GM12878 (cell line): ENCODE measurements around the gene NEK7. TPM values are rescaled to one million over a fixed set of nuclear protein-coding genes. Genes with fewer than 3 reads are reported as not detected.

Experiments used
- ATAC-seq: fragments of 200-7000 bp; cut with Tn5 transposase; 3 replicates; pipeline ENCODE4 v1.9.1; 2020; ENCODE audit warnings: mild to moderate bottlenecking, moderate library complexity
- BruUV-seq: library from RNA; stranded (reverse); fragments of 400-500 nt; replicated peaks from 2 replicates; lab custom pipeline; 2021; lab: Mats Ljungman, UMichigan
- CTCF ChIA-PET: fragments of 300-600 bp; sonication (Branson Sonifier 250); formaldehyde crosslinking; extraction: SDS; loops from one replicate; lab custom pipeline; 2021; ENCODE audit warnings: inconsistent platforms; lab: Yijun Ruan, JAX
- POLR2A ChIA-PET: fragments of 350-600 bp; formaldehyde crosslinking; extraction: SDS; loops from one replicate; lab custom pipeline; 2021; ENCODE audit warnings: inconsistent platforms; lab: Charles Lee
- RAD21 ChIA-PET: fragments of 300-600 bp; sonication (Branson Sonifier 250); formaldehyde crosslinking; loops from one replicate; lab custom pipeline; 2023; ENCODE audit warnings: antibody characterized with exemption; ENCODE audit not compliant: unreplicated experiment; lab: Charles Lee
- SMC1A ChIA-PET: fragments of 300-600 bp; sonication (Branson Sonifier 250); formaldehyde crosslinking; loops from one replicate; lab custom pipeline; 2023; ENCODE audit not compliant: unreplicated experiment, uncharacterized antibody; lab: Charles Lee
- DNase-seq: peaks from one replicate; pipeline ENCODE4 v3.0.0-alpha.2; 2011; ENCODE audit warnings: low read depth, low spot score
- FAIRE-seq: peaks from 3 replicates; lab custom pipeline; 2011; peaks lifted over from hg19 to GRCh38; lab: Jason Lieb, UNC
- H2AFZ ChIP-seq: 2 replicates; pipeline ENCODE4 v1.6.0; 2011; ENCODE audit warnings: low read depth, low read length, control low read depth; ENCODE audit not compliant: control insufficient read depth
- H3K27ac ChIP-seq: 2 replicates; pipeline ENCODE4 v1.5.1; 2011; ENCODE audit warnings: control low read depth; ENCODE audit not compliant: control insufficient read depth, insufficient read depth
- H3K27me3 ChIP-seq, 2 experiments: replicated peaks in 1 of 2; 2 replicates each; pipeline versions ENCODE4 v1.6.0 to v1.6.1; 2011; ENCODE audit warnings: low read length in 1 of 2; ENCODE audit not compliant: control insufficient read depth in 2 of 2, insufficient read depth in 2 of 2
- H3K36me3 ChIP-seq, 2 experiments: 2 replicates each; pipeline ENCODE4 v1.5.1; 2011; ENCODE audit warnings: low read length in 1 of 2; ENCODE audit not compliant: control insufficient read depth in 2 of 2, insufficient read depth in 2 of 2
- H3K4me1 ChIP-seq: 2 replicates; pipeline ENCODE4 v1.6.1; 2011; ENCODE audit warnings: mild to moderate bottlenecking, low read length, moderate library complexity, mixed read lengths; ENCODE audit not compliant: control insufficient read depth, insufficient read depth
- H3K4me2 ChIP-seq: 2 replicates; pipeline ENCODE4 v1.6.0; 2011; ENCODE audit warnings: control low read depth; ENCODE audit not compliant: control insufficient read depth, insufficient read depth
- H3K4me3 ChIP-seq: fragments of 200-600 bp; sonication (generic); 2 replicates; pipeline ENCODE4 v1.5.1; 2016
- H3K79me2 ChIP-seq: 2 replicates; pipeline ENCODE4 v1.6.0; 2011; ENCODE audit warnings: low read length; ENCODE audit not compliant: control insufficient read depth, insufficient read depth
- H3K9ac ChIP-seq: 2 replicates; pipeline ENCODE4 v1.8.0; 2011; ENCODE audit warnings: low read length, control low read depth, mixed read lengths; ENCODE audit not compliant: control insufficient read depth, insufficient read depth
- H3K9me3 ChIP-seq: replicated peaks from 3 replicates; pipeline ENCODE4 v1.5.1; 2011; ENCODE audit warnings: mild to moderate bottlenecking, low read length; ENCODE audit not compliant: control insufficient read depth, insufficient read depth
- H4K20me1 ChIP-seq: 2 replicates; pipeline ENCODE4 v1.6.0; 2011; ENCODE audit not compliant: control insufficient read depth, insufficient read depth
- BACH1 ChIP-seq: fragments of 450-650 bp; IDR thresholded peaks from 2 replicates; pipeline ENCODE4 v1.6.1; 2017; ENCODE audit warnings: mild to moderate bottlenecking, borderline replicate concordance
- E2F8 ChIP-seq: fragments of 450-650 bp; IDR thresholded peaks from 2 replicates; pipeline ENCODE4 v1.6.1; 2018; ENCODE audit warnings: mild to moderate bottlenecking, low read depth, moderate library complexity; ENCODE audit not compliant: partially characterized antibody
- EGR1 ChIP-seq, 2 experiments: IDR thresholded peaks; 1 replicate in 1 of 2; 2 replicates in 1 of 2; pipeline ENCODE4 v1.6.1; 2011 to 2012; ENCODE audit warnings: low read depth in 2 of 2, low read length in 2 of 2, borderline replicate concordance in 1 of 2, mild to moderate bottlenecking in 1 of 2, moderate library complexity in 1 of 2
- GABPA ChIP-seq: IDR thresholded peaks from 2 replicates; pipeline ENCODE4 v1.6.1; 2014; ENCODE audit warnings: antibody characterized with exemption, low read depth, mild to moderate bottlenecking, inconsistent platforms
- KDM1A ChIP-seq: fragments of 200-600 bp; sonication (generic); IDR thresholded peaks from 2 replicates; pipeline ENCODE4 v1.6.1; 2016; ENCODE audit warnings: borderline replicate concordance
- MYC ChIP-seq: IDR thresholded peaks from 2 replicates; pipeline ENCODE4 v1.6.1; 2011; ENCODE audit warnings: mild to moderate bottlenecking, low read length, moderate library complexity, inconsistent platforms; ENCODE audit not compliant: insufficient read depth, insufficient replicate concordance, insufficient read length, severe bottlenecking
- NFYB ChIP-seq: IDR thresholded peaks from 2 replicates; pipeline ENCODE4 v1.6.1; 2011; ENCODE audit warnings: low read depth, mild to moderate bottlenecking, low read length, improper control_type of control experiment, moderate library complexity; ENCODE audit not compliant: insufficient read depth
- NKRF ChIP-seq: fragments of 450-650 bp; conservative IDR thresholded peaks from 2 replicates; pipeline ENCODE4 v1.6.1; 2017; ENCODE audit warnings: mild to moderate bottlenecking, moderate library complexity
- ZBTB4 ChIP-seq: fragments of 450-650 bp; formaldehyde crosslinking; IDR thresholded peaks from 2 replicates; pipeline ENCODE4 v1.4.0; 2022; ENCODE audit warnings: mild to moderate bottlenecking, moderate library complexity
- ZNF24 ChIP-seq: fragments of 450-650 bp; IDR thresholded peaks from 2 replicates; pipeline ENCODE4 v1.6.1; 2017; ENCODE audit warnings: antibody characterized with exemption, mild to moderate bottlenecking
- in situ Hi-C: fragments of 300-500 bp; cut with MboI; formaldehyde crosslinking; loops from 9 replicates; pipeline ENCODE4 v1.14.3; 2018; ENCODE audit warnings: mixed read lengths
- intact Hi-C: fragments of 100-400 bp; cut with micrococcal nuclease; formaldehyde crosslinking; loops from one replicate; pipeline ENCODE4 v1.14.2; 2022; ENCODE audit not compliant: unreplicated experiment
- polyA plus RNA-seq, 11 experiments: library from polyadenylated mRNA; depleted of rRNA in 4 of 11; unstranded in 6 of 11; stranded (reverse) in 5 of 11; fragments of >200 nt; fragmentation: Nextera tagmentation in 4 of 11; fragmentation: Illumina TruSeq in 1 of 11; extraction: Ambion mirVana in 4 of 11; extraction: Trizol in 1 of 11; gene quantifications; 1 replicate in 1 of 11; 2 replicates in 10 of 11; pipeline versions ENCODE4 v1.2.1 to v1.2.3, GENCODE V29; 2011 to 2016; ENCODE audit warnings: inconsistent platforms in 2 of 11, missing spikeins in 2 of 11, low read depth in 1 of 11
- total RNA-seq, 4 experiments: library from RNA; depleted of rRNA in 3 of 4; stranded (reverse); fragments of >200 nt in 3 of 4; fragmentation: Illumina TruSeq in 1 of 4; extraction: Trizol in 1 of 4; gene quantifications; 2 replicates each; pipeline versions ENCODE4 v1.2.1 to v1.2.3, GENCODE V29; 2013 to 2021
- TF ChIP-seq, protein P1 (sequence below): fragments of 450-650 bp; IDR thresholded peaks from 2 replicates; pipeline ENCODE4 v1.6.1; 2017; ENCODE audit warnings: mild to moderate bottlenecking, low read depth, inconsistent platforms; ENCODE audit not compliant: poor library complexity, severe bottlenecking

NEK7 gene
- total and polyA plus RNA-seq, 10 of the 15 experiments (the other 5 are each of a cell fraction or from before 2014, with no cell fraction given) = 9.4 to 77.7 (median 24.0) TPM

DNA sequence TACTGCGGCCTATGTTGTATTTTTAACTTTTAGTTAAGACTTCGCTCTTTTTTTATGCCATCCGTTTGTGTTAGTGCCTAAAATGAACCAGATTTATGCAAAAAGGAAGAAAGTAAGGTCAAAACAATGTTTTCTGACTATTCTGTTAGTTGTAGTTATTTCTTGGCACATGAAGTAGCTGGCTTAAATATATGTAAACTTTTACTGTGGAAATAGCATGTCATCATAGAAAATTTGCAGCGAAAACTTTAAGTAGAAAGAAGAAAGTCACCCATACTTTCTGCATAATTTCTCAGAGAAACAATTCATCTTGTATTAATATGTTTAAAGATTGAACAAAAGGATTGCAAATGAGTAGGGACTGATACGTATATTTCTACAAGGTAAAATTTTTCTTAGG, 106.4 kb downstream of the NEK7 start (continued):
- TF ChIP-seq NKRF = no peak
- no peak for TF ChIP-seq EGR1 (IDR thresholded peaks at IDR 0.05; ENCODE audit: borderline replicate concordance in 1 of 2, low read depth in 2 of 2, low read length in 2 of 2)
- TF ChIP-seq MYC = no peak

DNA sequence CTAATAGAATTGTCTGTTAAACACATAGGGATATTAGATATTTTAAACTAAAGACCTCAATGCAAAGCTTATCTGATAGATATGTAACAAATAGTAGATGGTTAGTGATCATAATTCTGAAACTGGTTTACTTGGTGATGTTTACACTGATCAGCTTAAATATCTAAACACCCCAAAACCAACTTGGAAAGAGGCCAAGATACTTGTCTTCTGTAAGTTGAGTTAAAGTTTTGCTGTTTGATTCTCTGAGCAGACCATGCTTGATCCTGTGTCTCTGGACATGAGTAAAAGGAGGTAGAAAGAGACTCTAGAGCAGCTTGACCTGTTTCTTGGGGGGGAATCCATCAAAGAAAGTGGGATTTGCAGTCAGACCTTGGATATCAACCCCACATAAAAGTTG, 107.5 kb downstream of the NEK7 start:
- no peak overlapping the region for H3K27ac ChIP-seq
- FAIRE-seq (no peak), DNase-seq (no peak), ATAC-seq (no peak)
- ChIA-PET POLR2A (interaction anchor here (1.1 kb wide), 1 partner anchor 10 kb away, joined by 3 read pairs; no protein-coding TSS in a partner anchor), CTCF (interaction anchor here (0.6 to 1.7 kb wide), 5 partner anchors 9 to 87 kb away, joined by 3 to 11 read pairs (median 4); no protein-coding TSS in a partner anchor), RAD21 (interaction anchor here (0.8 to 1.2 kb wide), 3 partner anchors 11 to 110 kb away, joined by 3 to 4 read pairs (median 3); no protein-coding TSS in a partner anchor), SMC1A (interaction anchor here (0.6 to 2.4 kb wide), 9 partner anchors 9 to 95 kb away, joined by 3 to 7 read pairs (median 3); no protein-coding TSS in a partner anchor)
- no peaks in the 10 kb centered on the region for H3K4me1 ChIP-seq
- intact Hi-C loops (no loop called here), in situ Hi-C loops (no loop called here)
- H3K27me3 ChIP-seq = no peaks in the 10 kb centered on the region
- no peaks in the 10 kb centered on the region for H3K9me3 ChIP-seq
- H3K36me3 ChIP-seq = peaks cover 0 to 3% of the 10 kb centered on the region in 2 experiments; a peak in 2 of 4 replicates
- no peak overlapping the region for H3K4me3 ChIP-seq
- H2AFZ ChIP-seq = no peak overlapping the region
- no peak overlapping the region for H3K4me2 ChIP-seq
- BruUV-seq = no TSS peak
- H3K9ac ChIP-seq = no peak overlapping the region
- H4K20me1 ChIP-seq = no peaks in the 10 kb centered on the region
- no peaks in the 10 kb centered on the region for H3K79me2 ChIP-seq
- TF ChIP-seq E2F8 (no peak), KDM1A (no peak), NFYB (no peak), GABPA (no peak), ZNF24 (no peak), ZBTB4 (CRISPR knock-in tag) (no peak), BACH1 (no peak)
- TF ChIP-seq, protein P1, sequence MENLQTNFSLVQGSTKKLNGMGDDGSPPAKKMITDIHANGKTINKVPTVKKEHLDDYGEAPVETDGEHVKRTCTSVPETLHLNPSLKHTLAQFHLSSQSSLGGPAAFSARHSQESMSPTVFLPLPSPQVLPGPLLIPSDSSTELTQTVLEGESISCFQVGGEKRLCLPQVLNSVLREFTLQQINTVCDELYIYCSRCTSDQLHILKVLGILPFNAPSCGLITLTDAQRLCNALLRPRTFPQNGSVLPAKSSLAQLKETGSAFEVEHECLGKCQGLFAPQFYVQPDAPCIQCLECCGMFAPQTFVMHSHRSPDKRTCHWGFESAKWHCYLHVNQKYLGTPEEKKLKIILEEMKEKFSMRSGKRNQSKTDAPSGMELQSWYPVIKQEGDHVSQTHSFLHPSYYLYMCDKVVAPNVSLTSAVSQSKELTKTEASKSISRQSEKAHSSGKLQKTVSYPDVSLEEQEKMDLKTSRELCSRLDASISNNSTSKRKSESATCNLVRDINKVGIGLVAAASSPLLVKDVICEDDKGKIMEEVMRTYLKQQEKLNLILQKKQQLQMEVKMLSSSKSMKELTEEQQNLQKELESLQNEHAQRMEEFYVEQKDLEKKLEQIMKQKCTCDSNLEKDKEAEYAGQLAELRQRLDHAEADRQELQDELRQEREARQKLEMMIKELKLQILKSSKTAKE = no peak
